GM20000 (cell line): Measurements from ENCODE around the gene ACYP2.

Experiments
- DNase-seq: peaks from one replicate; pipeline ENCODE4 v3.0.0; 2012; ENCODE audit warnings: low spot score
- CTCF ChIP-seq: IDR thresholded peaks from 2 replicates; pipeline ENCODE4 v1.5.1; 2012; ENCODE audit warnings: mild to moderate bottlenecking, control low read depth; ENCODE audit errors: extremely low read depth, missing control alignments

ACYP2 gene

DNA sequence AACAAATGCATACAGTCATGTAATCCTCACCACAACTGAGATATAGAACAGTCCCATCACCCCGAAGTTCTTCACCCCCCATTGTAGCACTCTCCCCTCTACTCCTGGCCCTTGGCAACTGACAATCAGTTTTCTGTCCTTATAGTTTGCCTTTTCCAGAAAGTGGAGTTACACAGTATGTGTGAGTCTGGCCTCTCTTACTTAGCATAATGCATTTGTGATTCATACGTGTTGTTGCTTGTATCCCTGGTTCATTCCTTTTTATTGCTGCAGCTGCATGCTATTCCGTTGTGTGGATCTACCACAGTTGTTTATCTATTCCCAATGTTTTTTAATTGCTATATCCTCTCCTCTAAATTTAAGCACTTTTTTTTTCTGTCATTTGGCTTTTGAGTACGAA, 17.6 kb downstream of the ACYP2 start:
- DNase-seq, result no peak
- no peak for TF ChIP-seq CTCF

- TF ChIP-seq CTCF, result no peak
- no peak for DNase-seq
Measured at GRCh38 chr2:54139210-54139609, 23.8 kb downstream of the ACYP2 start.

DNA sequence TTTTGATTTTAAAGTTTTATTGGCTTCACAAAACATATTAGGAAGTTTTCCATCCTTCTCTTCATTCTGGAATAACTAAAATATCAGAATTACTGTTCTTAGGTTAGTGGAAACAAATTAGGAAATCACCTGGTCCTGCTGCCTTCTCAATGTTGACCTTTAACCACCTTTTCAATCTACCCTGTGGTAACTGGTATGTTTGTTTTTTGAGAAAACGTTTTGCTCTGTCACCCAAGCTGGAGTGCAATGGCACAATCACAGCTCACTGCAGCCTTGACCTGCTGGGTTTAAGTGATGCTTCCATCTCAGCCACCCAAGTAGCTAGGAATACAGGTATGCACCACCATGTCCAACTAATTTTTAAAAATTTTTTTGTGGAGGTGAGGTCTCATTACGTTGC, 28.4 kb downstream of the ACYP2 start:
- no peak for DNase-seq
- no peak for TF ChIP-seq CTCF

DNA sequence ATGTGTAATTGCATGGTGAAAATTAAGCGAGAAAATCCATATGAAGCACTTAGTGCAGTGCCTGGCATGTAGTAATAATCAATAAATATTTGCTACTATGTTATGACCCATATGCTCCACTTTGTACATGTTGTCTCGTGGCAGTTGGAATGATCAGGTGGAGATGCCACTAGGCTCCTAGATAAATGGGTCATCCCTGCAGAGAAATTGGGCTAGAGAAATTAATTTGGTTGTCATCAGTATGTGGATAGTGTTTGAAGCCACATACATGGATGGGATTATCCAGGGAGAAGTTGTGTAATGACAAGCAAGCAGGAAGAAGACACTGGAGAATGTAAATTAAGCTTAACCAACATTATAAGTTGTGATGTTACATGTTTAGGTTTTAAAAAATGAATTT, 33.0 kb downstream of the ACYP2 start:
- TF ChIP-seq CTCF, result no peak
- DNase-seq, result no peak

- no peak for TF ChIP-seq CTCF
Measured at GRCh38 chr2:54149638-54150441, 34.4 kb downstream of the ACYP2 start.

GRCh38 chr2:54158311-54158710, 42.9 kb downstream of the ACYP2 start:
- no peak for TF ChIP-seq CTCF
- DNase-seq, result no peak

More at GRCh38 chr2:54149638-54150441, 34.4 kb downstream of the ACYP2 start:
- no peak for DNase-seq

DNA sequence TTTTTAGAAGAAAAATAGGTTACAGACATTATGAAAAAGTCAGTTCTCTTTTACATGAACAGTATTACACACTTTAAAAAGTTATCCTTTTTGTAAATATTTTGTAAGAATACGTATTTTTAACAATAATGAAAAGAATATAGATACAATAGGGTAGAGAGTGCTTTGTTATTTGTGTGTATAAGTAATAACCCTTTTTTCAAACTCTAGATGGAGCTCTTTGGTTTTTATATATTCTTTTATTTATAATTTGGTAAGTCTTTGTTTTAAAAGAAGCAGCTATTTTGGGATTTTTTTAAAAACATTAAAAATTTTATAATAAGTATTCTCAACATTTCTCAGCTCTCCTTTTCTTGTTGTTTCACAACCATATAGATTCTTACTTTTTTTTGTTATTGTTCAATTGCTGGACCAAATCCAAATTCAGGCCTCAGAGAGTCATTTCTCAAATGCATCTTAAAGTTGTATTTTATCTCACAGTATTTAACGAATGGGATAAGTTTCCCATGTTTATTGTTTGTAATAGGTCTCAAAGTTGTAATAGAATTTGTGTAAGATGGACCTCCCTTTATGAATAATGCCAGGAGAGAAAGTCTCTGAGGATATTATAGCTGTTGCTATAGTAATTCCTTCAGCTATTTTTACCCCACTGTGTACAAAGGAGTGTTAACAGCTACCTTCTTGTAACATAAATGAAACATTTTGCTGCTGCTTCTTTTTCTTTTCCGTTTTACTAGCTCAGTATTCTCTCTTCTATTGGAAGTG, 46.4 kb downstream of the ACYP2 start:
- no peak for TF ChIP-seq CTCF
- DNase-seq, result no peak
